ENCODE results near the gene PTPRM. TPM values are rescaled to one million over a fixed set of nuclear protein-coding genes. Genes with fewer than 3 reads are reported as not detected.

The PTPRM gene
- total RNA-seq, 1 experiment from 2014 or later = 14.5 TPM

- no TSS peak for BruUV-seq (replicated peaks)
- H4K20me1 ChIP-seq (ENCODE audit: insufficient read depth) = no peaks in the 10 kb centered on the region
- DNase-seq (ENCODE audit: low read depth, low spot score) = no peak
- intact Hi-C loops (cut with micrococcal nuclease) = no loop called here
- CTCF ChIA-PET = no interaction called here
- H3K36me3 ChIP-seq (ENCODE audit: control insufficient read depth in 1 of 2, insufficient read depth in 2 of 2, low read length in 2 of 2) = no peaks in the 10 kb centered on the region
- TF ChIP-seq CTCF (IDR thresholded peaks at IDR 0.05 in 2 of 3, conservative IDR thresholded peaks at IDR 0.05 in 1 of 3; ENCODE audit: borderline replicate concordance in 1 of 3, insufficient read depth in 1 of 3, low read depth in 2 of 3, low read length in 2 of 3) (no peak), FOSL1 (IDR thresholded peaks at IDR 0.05; ENCODE audit: low read depth) (no peak), ZBTB33 (IDR thresholded peaks at IDR 0.05; ENCODE audit: extremely low read depth, insufficient replicate concordance, low read length) (no peak), ZFX (IDR thresholded peaks at IDR 0.05) (no peak), EZH2 (IDR thresholded peaks at IDR 0.05) (no peak), CEBPB (IDR thresholded peaks at IDR 0.05; ENCODE audit: low read depth) (no peak), YY1 (IDR thresholded peaks at IDR 0.05; ENCODE audit: extremely low read depth, insufficient replicate concordance, low read depth, low read length) (no peak), JUND (IDR thresholded peaks at IDR 0.05) (no peak), POLR2A (IDR thresholded peaks at IDR 0.05; ENCODE audit: borderline replicate concordance, extremely low read depth, insufficient read depth, insufficient read length) (no peak), TCF7L2 (IDR thresholded peaks at IDR 0.05; ENCODE audit: borderline replicate concordance, extremely low read depth, insufficient read depth, insufficient read length) (no peak), ELF1 (IDR thresholded peaks at IDR 0.05; ENCODE audit: borderline replicate concordance, low read depth) (no peak), CBX3 (IDR thresholded peaks at IDR 0.05; ENCODE audit: low read depth) (no peak), POLR2AphosphoS5 (IDR thresholded peaks at IDR 0.05; ENCODE audit: low read depth, low read length) (no peak), SIN3A (IDR thresholded peaks at IDR 0.05; ENCODE audit: low read depth) (no peak), SP1 (IDR thresholded peaks at IDR 0.05; ENCODE audit: low read depth) (no peak), ZNF274 (IDR thresholded peaks at IDR 0.05; ENCODE audit: low read depth, low read length) (no peak), MAX (IDR thresholded peaks at IDR 0.05) (no peak)
- H3K27me3 ChIP-seq (ENCODE audit: insufficient read depth, low read length) = no peaks in the 10 kb centered on the region
- no peak overlapping the region for H3K4me3 ChIP-seq (replicated peaks in 1 of 2; ENCODE audit: low read depth in 1 of 2, low read length in 2 of 2)
- H3K9me2 ChIP-seq (ENCODE audit: insufficient read depth) = no peaks in the 10 kb centered on the region
- RAD21 ChIA-PET (ENCODE audit: low non-redundant PET in 1 of 2, low total read pairs in 2 of 2, uncharacterized antibody in 2 of 2, unreplicated experiment in 2 of 2) = no interaction called here
- H3K4me2 ChIP-seq (ENCODE audit: low read length) = no peak overlapping the region
- H3K27ac ChIP-seq (ENCODE audit: low read depth, low read length) = no peak overlapping the region
- H3K9me3 ChIP-seq (ENCODE audit: control insufficient read depth in 1 of 2, insufficient read depth in 1 of 2, low read depth in 1 of 2, low read length in 2 of 2) = no peaks in the 10 kb centered on the region
- H3K9ac ChIP-seq (ENCODE audit: low read length) = no peak overlapping the region
- H3K4me1 ChIP-seq (ENCODE audit: control insufficient read depth in 1 of 2, insufficient read depth in 2 of 2, low read length in 2 of 2) = no peaks in the 10 kb centered on the region
- no peak for ATAC-seq
- POLR2A ChIA-PET = no interaction called here
- H2AFZ ChIP-seq (ENCODE audit: low read depth, low read length, poor library complexity, severe bottlenecking) = no peak overlapping the region
- no peaks in the 10 kb centered on the region for H3K79me2 ChIP-seq (ENCODE audit: insufficient read depth, low read length)
These were observed 657.5 kb downstream of the PTPRM start for GRCh38 chr18:8224576-8224975.

Data from HCT116 (cell line).